ENCODE data around the gene CRACDL. TPM values are rescaled to one million over a fixed set of nuclear protein-coding genes. Genes with fewer than 3 reads are reported as not detected.

Gene CRACDL
- total RNA-seq, 6 experiments from 2014 or later = not detected

- peaks cover 18% of the 10 kb centered on the region for H3K27me3 Mint-ChIP-seq (ENCODE audit: insufficient read depth)
- DNase-seq = no peak
Measured at GRCh38 chr2:98952966-98953365, 16.9 kb upstream of the CRACDL start.

GRCh38 chr2:98948956-98949739 lies 13.1 kb upstream of the CRACDL start:
- Mint-ChIP-seq H3K4me3 (no peak overlapping the region), H3K9me3 (no peaks in the 10 kb centered on the region), H3K36me3 (ENCODE audit: low read depth) (no peaks in the 10 kb centered on the region), H3K27me3 (ENCODE audit: insufficient read depth) (peaks cover 20% of the 10 kb centered on the region), H3K4me1 (ENCODE audit: low read depth) (no peaks in the 10 kb centered on the region), H3K27ac (no peak overlapping the region)
- TF ChIP-seq CTCF (IDR thresholded peaks at IDR 0.05) = no peak
- DNase-seq = no peak

More at GRCh38 chr2:98952966-98953365, 16.9 kb upstream of the CRACDL start:
- Mint-ChIP-seq H3K27ac (no peak overlapping the region), H3K36me3 (ENCODE audit: low read depth) (no peaks in the 10 kb centered on the region), H3K9me3 (no peaks in the 10 kb centered on the region), H3K4me3 (no peak overlapping the region), H3K4me1 (ENCODE audit: low read depth) (no peaks in the 10 kb centered on the region)
- no peak for TF ChIP-seq CTCF (IDR thresholded peaks at IDR 0.05)

GRCh38 chr2:98947554-98947953 lies 11.5 kb upstream of the CRACDL start:
- Mint-ChIP-seq H3K9me3 (no peaks in the 10 kb centered on the region), H3K4me1 (ENCODE audit: low read depth) (no peaks in the 10 kb centered on the region), H3K27me3 (ENCODE audit: insufficient read depth) (peaks cover 20% of the 10 kb centered on the region), H3K27ac (no peak overlapping the region), H3K36me3 (ENCODE audit: low read depth) (no peaks in the 10 kb centered on the region), H3K4me3 (no peak overlapping the region)
- no peak for DNase-seq
- no peak for TF ChIP-seq CTCF (IDR thresholded peaks at IDR 0.05)

GRCh38 chr2:98946855-98947254 lies 10.8 kb upstream of the CRACDL start:
- Mint-ChIP-seq H3K27ac (no peak overlapping the region), H3K36me3 (ENCODE audit: low read depth) (no peaks in the 10 kb centered on the region), H3K4me1 (ENCODE audit: low read depth) (no peaks in the 10 kb centered on the region), H3K9me3 (no peaks in the 10 kb centered on the region), H3K27me3 (ENCODE audit: insufficient read depth) (peaks cover 20% of the 10 kb centered on the region), H3K4me3 (no peak overlapping the region)
- TF ChIP-seq CTCF (IDR thresholded peaks at IDR 0.05) = no peak
- no peak for DNase-seq

- H3K27me3 Mint-ChIP-seq (ENCODE audit: insufficient read depth) = peaks cover 17% of the 10 kb centered on the region
- no peak for TF ChIP-seq CTCF (IDR thresholded peaks at IDR 0.05)
- no peak overlapping the region for H3K27ac Mint-ChIP-seq
- H3K36me3 Mint-ChIP-seq (ENCODE audit: low read depth) = no peaks in the 10 kb centered on the region
- DNase-seq = peak; percentile 19
- H3K9me3 Mint-ChIP-seq = no peaks in the 10 kb centered on the region
- no peaks in the 10 kb centered on the region for H3K4me1 Mint-ChIP-seq (ENCODE audit: low read depth)
- H3K4me3 Mint-ChIP-seq = no peak overlapping the region
Measured at GRCh38 chr2:98944775-98945174, 8.8 kb upstream of the CRACDL start.
